Suprapubic skin (tissue), 4 donors: ENCODE measurements around the gene TNNI3.
A peak's percentile ranks its signal among the peaks of the same experiment; 100 is the strongest.

Source experiments
- EP300 ChIP-seq: sonication (generic); formaldehyde crosslinking; IDR thresholded peaks from one replicate; pipeline ENCODE4 v1.6.1; 2017; ENCODE audit warnings: antibody characterized with exemption
- POLR2A ChIP-seq, 2 donors: fragments of 450-650 bp; IDR thresholded peaks; one replicate each; pipeline ENCODE4 v1.6.1; 2017; ENCODE audit warnings: antibody characterized with exemption in 2 of 2, mild to moderate bottlenecking in 2 of 2, moderate library complexity in 2 of 2
- POLR2AphosphoS5 ChIP-seq, 3 donors: sonication (generic); formaldehyde crosslinking; IDR thresholded peaks; one replicate each; pipeline ENCODE4 v1.6.1; 2017; ENCODE audit warnings: antibody characterized with exemption in 3 of 3
- TF ChIP-seq, protein P1 (sequence below), 2 donors: fragments of 200-600 bp in 1 of 2; fragments of 450-650 bp in 1 of 2; sonication (generic) in 1 of 2; IDR thresholded peaks; one replicate each; pipeline ENCODE4 v1.5.1; 2016 to 2019; ENCODE audit warnings: antibody characterized with exemption in 2 of 2, mild to moderate bottlenecking in 1 of 2, moderate library complexity in 1 of 2

DNA sequence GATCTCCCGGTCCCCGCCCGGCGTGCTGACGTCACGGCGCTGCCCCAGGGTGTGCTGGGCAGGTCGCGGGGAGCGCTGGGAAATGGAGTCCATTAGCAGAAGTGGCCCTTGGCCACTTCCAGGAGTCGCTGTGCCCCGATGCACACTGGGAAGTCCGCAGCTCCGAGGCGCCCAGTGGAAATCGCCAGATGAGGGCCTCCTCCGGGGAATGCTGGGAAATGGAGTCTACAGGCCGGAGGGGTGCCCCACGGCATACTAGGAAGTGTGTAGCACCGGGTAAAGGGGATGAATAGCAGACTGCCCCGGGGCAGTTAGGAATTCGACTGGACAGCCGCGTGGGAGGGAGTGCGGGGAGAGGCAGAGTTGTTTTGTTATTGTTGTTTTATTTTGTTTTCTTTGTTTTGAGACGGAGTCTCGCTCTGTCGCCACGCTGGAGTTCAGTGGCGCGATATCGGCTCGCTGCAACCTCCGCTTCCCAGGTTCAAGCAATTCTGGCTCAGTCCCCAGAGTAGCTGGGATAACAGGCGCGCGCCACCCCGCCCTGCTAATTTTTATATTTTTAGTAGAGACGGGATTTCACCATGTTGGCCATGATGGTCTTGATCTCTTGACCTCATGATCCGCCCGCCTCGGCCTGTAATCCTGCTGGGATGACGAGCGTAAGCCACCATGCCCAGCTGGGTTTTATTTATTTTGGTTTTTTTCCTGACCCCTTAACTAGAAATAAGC lies 39.7 kb downstream of the TNNI3 start:
- TF ChIP-seq, protein P1, sequence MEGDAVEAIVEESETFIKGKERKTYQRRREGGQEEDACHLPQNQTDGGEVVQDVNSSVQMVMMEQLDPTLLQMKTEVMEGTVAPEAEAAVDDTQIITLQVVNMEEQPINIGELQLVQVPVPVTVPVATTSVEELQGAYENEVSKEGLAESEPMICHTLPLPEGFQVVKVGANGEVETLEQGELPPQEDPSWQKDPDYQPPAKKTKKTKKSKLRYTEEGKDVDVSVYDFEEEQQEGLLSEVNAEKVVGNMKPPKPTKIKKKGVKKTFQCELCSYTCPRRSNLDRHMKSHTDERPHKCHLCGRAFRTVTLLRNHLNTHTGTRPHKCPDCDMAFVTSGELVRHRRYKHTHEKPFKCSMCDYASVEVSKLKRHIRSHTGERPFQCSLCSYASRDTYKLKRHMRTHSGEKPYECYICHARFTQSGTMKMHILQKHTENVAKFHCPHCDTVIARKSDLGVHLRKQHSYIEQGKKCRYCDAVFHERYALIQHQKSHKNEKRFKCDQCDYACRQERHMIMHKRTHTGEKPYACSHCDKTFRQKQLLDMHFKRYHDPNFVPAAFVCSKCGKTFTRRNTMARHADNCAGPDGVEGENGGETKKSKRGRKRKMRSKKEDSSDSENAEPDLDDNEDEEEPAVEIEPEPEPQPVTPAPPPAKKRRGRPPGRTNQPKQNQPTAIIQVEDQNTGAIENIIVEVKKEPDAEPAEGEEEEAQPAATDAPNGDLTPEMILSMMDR (IDR thresholded peaks at IDR 0.05) = no peak
- TF ChIP-seq POLR2A (IDR thresholded peaks at IDR 0.05) = no peak
- peak in 2 of 3 donors; percentile 33 to 84 for TF ChIP-seq POLR2AphosphoS5 (IDR thresholded peaks at IDR 0.05)
- no peak for TF ChIP-seq EP300
